Measurements from ENCODE around the gene CMIP. TPM values are rescaled to one million over a fixed set of nuclear protein-coding genes. Genes with fewer than 3 reads are reported as not detected.

CMIP gene
- polyA plus RNA-seq, 1 of the 3 experiments (the other 2 are of a cell fraction): 5.4 TPM

DNA sequence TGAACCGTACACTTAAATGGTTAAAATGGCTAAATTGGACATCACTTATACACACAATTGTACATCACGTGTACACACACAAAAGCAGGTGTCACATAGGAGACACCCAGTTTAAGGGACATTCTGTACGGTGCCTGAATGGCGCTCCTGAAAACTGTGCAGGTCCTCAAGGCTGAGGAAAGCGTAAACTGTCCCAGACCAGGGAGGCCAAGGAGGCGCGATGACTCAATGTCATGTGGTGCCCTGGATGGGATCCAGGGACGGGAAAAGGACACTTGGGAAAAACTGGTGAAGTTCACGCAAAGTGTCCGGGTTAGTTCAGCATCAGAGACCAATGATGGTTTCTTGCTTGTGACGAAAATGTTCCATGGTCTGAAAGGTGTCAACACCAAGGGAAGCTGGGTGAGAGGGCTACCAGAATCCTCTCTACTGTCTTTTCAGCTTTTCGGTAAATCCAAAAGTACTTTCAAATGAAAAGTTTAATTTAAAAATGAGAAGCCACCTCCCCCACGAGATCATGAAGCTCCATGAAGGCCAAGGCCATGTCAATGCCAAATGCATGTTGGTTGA, 112.2 kb downstream of the CMIP start:
- Histone ChIP-seq H3K9me3 (no peaks in the 10 kb centered on the region), H2AFZ (ENCODE audit: low read depth) (no peak overlapping the region), H3K79me2 (ENCODE audit: insufficient read depth) (peaks cover 7% of the 10 kb centered on the region; the same call in 1 of the 2 replicates), H3K4me2 (no peak overlapping the region), H3K9me2 (no peaks in the 10 kb centered on the region), H3K27me3 (ENCODE audit: insufficient read depth) (no peaks in the 10 kb centered on the region), H4K20me1 (ENCODE audit: insufficient read depth) (peaks cover 11% of the 10 kb centered on the region), H3K4me3 (ENCODE audit: low read depth in 2 of 2, low read length in 1 of 2) (no peak overlapping the region), H3K27ac (ENCODE audit: low read depth in 2 of 2, low read length in 1 of 2) (no peak overlapping the region), H3K36me3 (replicated peaks in 1 of 2; ENCODE audit: control insufficient read depth in 1 of 2, insufficient read depth in 2 of 2, low read length in 1 of 2) (no peaks in the 10 kb centered on the region), H3K9ac (no peak overlapping the region), H3K4me1 (ENCODE audit: control insufficient read depth in 1 of 2, insufficient read depth in 2 of 2, low read depth in 1 of 2, low read length in 1 of 2) (peaks cover 6 to 37% of the 10 kb centered on the region in 2 experiments; a peak in 2 of 4 replicates), H3F3A (replicated peaks; ENCODE audit: insufficient read depth) (no peaks in the 10 kb centered on the region)
- ChIA-PET POLR2A (no interaction called here), CTCF (no interaction called here)
- 91% methylated on average over 13 of the region's 13 CpGs for WGBS (ENCODE audit: low lambda C conversion rate)
- DNase-seq: no peak
- no peak for TF ChIP-seq SMC3 (IDR thresholded peaks at IDR 0.05; ENCODE audit: low read depth, low read length)
- TF ChIP-seq, protein P1, sequence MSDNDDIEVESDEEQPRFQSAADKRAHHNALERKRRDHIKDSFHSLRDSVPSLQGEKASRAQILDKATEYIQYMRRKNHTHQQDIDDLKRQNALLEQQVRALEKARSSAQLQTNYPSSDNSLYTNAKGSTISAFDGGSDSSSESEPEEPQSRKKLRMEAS (IDR thresholded peaks at IDR 0.05; ENCODE audit: low read depth): no peak
- TF ChIP-seq MEF2A (IDR thresholded peaks at IDR 0.05; ENCODE audit: borderline replicate concordance, low read depth): no peak
- TF ChIP-seq FOXM1 (IDR thresholded peaks at IDR 0.05; ENCODE audit: low read depth): no peak
- TF ChIP-seq, protein P2, sequence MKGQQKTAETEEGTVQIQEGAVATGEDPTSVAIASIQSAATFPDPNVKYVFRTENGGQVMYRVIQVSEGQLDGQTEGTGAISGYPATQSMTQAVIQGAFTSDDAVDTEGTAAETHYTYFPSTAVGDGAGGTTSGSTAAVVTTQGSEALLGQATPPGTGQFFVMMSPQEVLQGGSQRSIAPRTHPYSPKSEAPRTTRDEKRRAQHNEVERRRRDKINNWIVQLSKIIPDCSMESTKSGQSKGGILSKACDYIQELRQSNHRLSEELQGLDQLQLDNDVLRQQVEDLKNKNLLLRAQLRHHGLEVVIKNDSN (IDR thresholded peaks at IDR 0.05; ENCODE audit: borderline replicate concordance, low read depth): no peak
- no peak for TF ChIP-seq RFX5 (IDR thresholded peaks at IDR 0.05; ENCODE audit: low read length)
- TF ChIP-seq, protein P3, sequence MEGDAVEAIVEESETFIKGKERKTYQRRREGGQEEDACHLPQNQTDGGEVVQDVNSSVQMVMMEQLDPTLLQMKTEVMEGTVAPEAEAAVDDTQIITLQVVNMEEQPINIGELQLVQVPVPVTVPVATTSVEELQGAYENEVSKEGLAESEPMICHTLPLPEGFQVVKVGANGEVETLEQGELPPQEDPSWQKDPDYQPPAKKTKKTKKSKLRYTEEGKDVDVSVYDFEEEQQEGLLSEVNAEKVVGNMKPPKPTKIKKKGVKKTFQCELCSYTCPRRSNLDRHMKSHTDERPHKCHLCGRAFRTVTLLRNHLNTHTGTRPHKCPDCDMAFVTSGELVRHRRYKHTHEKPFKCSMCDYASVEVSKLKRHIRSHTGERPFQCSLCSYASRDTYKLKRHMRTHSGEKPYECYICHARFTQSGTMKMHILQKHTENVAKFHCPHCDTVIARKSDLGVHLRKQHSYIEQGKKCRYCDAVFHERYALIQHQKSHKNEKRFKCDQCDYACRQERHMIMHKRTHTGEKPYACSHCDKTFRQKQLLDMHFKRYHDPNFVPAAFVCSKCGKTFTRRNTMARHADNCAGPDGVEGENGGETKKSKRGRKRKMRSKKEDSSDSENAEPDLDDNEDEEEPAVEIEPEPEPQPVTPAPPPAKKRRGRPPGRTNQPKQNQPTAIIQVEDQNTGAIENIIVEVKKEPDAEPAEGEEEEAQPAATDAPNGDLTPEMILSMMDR (IDR thresholded peaks at IDR 0.05): no peak
- no peak for TF ChIP-seq SIN3A (IDR thresholded peaks at IDR 0.05; ENCODE audit: borderline replicate concordance, low read depth, low read length)
- TF ChIP-seq JUND (IDR thresholded peaks at IDR 0.05): no peak

DNA sequence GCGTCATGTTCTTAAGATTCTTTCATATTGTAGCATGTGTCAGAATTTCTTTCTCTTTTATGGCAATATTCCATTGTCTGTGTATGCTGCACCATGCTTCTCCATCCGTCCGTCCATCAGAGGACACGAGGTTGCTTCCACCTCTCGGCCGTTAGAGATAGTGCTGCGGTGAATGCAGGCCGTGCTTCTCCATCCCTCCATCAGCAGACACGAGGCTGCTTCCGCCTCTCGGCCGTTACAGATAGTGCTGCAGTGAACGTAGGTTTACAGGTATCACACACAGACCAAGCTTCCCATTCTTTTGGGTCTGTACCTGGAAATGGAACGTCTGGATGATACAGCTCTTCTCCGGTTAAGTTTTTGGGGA, 113.5 kb downstream of the CMIP start:
- Histone ChIP-seq H3K79me2 (ENCODE audit: insufficient read depth) (peaks cover 7% of the 10 kb centered on the region; the same call in 1 of the 2 replicates), H3F3A (replicated peaks; ENCODE audit: insufficient read depth) (no peaks in the 10 kb centered on the region), H3K4me1 (ENCODE audit: control insufficient read depth in 1 of 2, insufficient read depth in 2 of 2, low read depth in 1 of 2, low read length in 1 of 2) (peaks cover 6 to 31% of the 10 kb centered on the region in 2 experiments; a peak in 2 of 4 replicates), H3K4me2 (no peak overlapping the region), H3K27me3 (ENCODE audit: insufficient read depth) (no peaks in the 10 kb centered on the region), H3K9me3 (no peaks in the 10 kb centered on the region), H3K9ac (no peak overlapping the region), H2AFZ (ENCODE audit: low read depth) (no peak overlapping the region), H4K20me1 (ENCODE audit: insufficient read depth) (peaks cover 21% of the 10 kb centered on the region), H3K4me3 (ENCODE audit: low read depth in 2 of 2, low read length in 1 of 2) (no peak overlapping the region), H3K27ac (ENCODE audit: low read depth in 2 of 2, low read length in 1 of 2) (no peak overlapping the region), H3K36me3 (replicated peaks in 1 of 2; ENCODE audit: control insufficient read depth in 1 of 2, insufficient read depth in 2 of 2, low read length in 1 of 2) (no peaks in the 10 kb centered on the region), H3K9me2 (no peaks in the 10 kb centered on the region)
- 88% methylated on average over 15 of the region's 15 CpGs for WGBS (ENCODE audit: low lambda C conversion rate)
- TF ChIP-seq SIN3A (IDR thresholded peaks at IDR 0.05; ENCODE audit: borderline replicate concordance, low read depth, low read length) (no peak), NFIC (IDR thresholded peaks at IDR 0.05; ENCODE audit: borderline replicate concordance) (no peak), GATA2 (CRISPR knock-in tag; IDR thresholded peaks at IDR 0.05) (no peak), RFX5 (IDR thresholded peaks at IDR 0.05; ENCODE audit: low read length) (no peak), NRF1 (IDR thresholded peaks at IDR 0.05; ENCODE audit: low read depth, low read length) (no peak), RAD21 (IDR thresholded peaks at IDR 0.05; ENCODE audit: low read length) (no peak), MEF2A (IDR thresholded peaks at IDR 0.05; ENCODE audit: borderline replicate concordance, low read depth) (no peak), ELF1 (IDR thresholded peaks at IDR 0.05) (no peak), RCOR1 (IDR thresholded peaks at IDR 0.05; ENCODE audit: low read length) (no peak), GABPA (IDR thresholded peaks at IDR 0.05; ENCODE audit: low read depth) (no peak), TEAD4 (IDR thresholded peaks at IDR 0.05; ENCODE audit: borderline replicate concordance, insufficient read depth) (no peak), JUND (IDR thresholded peaks at IDR 0.05) (no peak), CHD2 (IDR thresholded peaks at IDR 0.05; ENCODE audit: low read length, partially characterized antibody) (no peak), RXRA (IDR thresholded peaks at IDR 0.05; ENCODE audit: borderline replicate concordance, low read depth) (no peak)
- TF ChIP-seq, protein P4, sequence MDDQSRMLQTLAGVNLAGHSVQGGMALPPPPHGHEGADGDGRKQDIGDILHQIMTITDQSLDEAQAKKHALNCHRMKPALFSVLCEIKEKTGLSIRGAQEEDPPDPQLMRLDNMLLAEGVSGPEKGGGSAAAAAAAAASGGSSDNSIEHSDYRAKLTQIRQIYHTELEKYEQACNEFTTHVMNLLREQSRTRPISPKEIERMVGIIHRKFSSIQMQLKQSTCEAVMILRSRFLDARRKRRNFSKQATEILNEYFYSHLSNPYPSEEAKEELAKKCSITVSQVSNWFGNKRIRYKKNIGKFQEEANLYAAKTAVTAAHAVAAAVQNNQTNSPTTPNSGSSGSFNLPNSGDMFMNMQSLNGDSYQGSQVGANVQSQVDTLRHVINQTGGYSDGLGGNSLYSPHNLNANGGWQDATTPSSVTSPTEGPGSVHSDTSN (IDR thresholded peaks at IDR 0.05): no peak
- TF ChIP-seq, protein P3 (IDR thresholded peaks at IDR 0.05): no peak
- no peak for DNase-seq
- ChIA-PET POLR2A (interaction anchor here (0.6 kb wide), 1 partner anchor 132 kb away, joined by 3 read pairs; no protein-coding TSS in a partner anchor), CTCF (no interaction called here)

Data from SK-N-SH (cell line).